Aorta (tissue), 5 donors: Measurements from ENCODE around the gene AGMO. TPM values are rescaled to one million over a fixed set of nuclear protein-coding genes. Genes with fewer than 3 reads are reported as not detected.
"Not testable (repeated sequence)": the region's sequence is repeated elsewhere in the genome, so short reads cannot be mapped to it uniquely, and the experiment has no call there.

Experiments used
- ATAC-seq: fragments of 200-7000 bp; cut with Tn5 transposase; one replicate; pipeline ENCODE4 v1.9.1; 2022; ENCODE audit warnings: moderate library complexity; ENCODE audit not compliant: low FRiP score
- DNase-seq, 2 donors: peaks; one replicate each; pipeline ENCODE4 v3.0.0-alpha.2; 2020
- H3K27ac ChIP-seq, 2 donors: one replicate each; pipeline ENCODE4 v1.5.1; 2013; ENCODE audit warnings: low read length in 2 of 2, mild to moderate bottlenecking in 2 of 2, moderate library complexity in 2 of 2, control low read depth in 1 of 2, inconsistent platforms in 1 of 2, low read depth in 1 of 2
- H3K27me3 ChIP-seq, 2 donors: one replicate each; pipeline ENCODE4 v1.6.1; 2013; ENCODE audit warnings: control low read depth in 1 of 2, low read length in 1 of 2, mild to moderate bottlenecking in 1 of 2, moderate library complexity in 1 of 2; ENCODE audit not compliant: insufficient read depth in 2 of 2, control insufficient read depth in 1 of 2
- H3K36me3 ChIP-seq, 2 donors: one replicate each; pipeline ENCODE4 v1.6.1; 2013; ENCODE audit warnings: control low read depth in 1 of 2, low read length in 1 of 2, mild to moderate bottlenecking in 1 of 2; ENCODE audit not compliant: insufficient read depth in 2 of 2, control insufficient read depth in 1 of 2
- H3K4me1 ChIP-seq, 2 donors: one replicate each; pipeline ENCODE4 v1.6.1; 2013; ENCODE audit warnings: low read length in 2 of 2, control low read depth in 1 of 2, mild to moderate bottlenecking in 1 of 2, moderate library complexity in 1 of 2; ENCODE audit not compliant: insufficient read depth in 2 of 2, control insufficient read depth in 1 of 2
- H3K4me3 ChIP-seq, 2 donors: one replicate each; pipeline ENCODE4 v1.5.1; 2013; ENCODE audit warnings: low read length in 2 of 2, control low read depth in 1 of 2, mild to moderate bottlenecking in 1 of 2
- H3K9me3 ChIP-seq: one replicate; pipeline ENCODE4 v1.6.1; 2013; ENCODE audit warnings: mild to moderate bottlenecking, low read length; ENCODE audit not compliant: control insufficient read depth
- WGBS, 2 donors: extraction: QIAGEN DNeasy Blood & Tissue Kit; methylation state at CpG; one replicate each; pipeline ENCODE4 v1.1.7; 2013; 5-methylcytosine and 5-hydroxymethylcytosine counted together
- intact Hi-C, 2 donors: fragments of 100-400 bp; cut with DNase I; formaldehyde crosslinking; loops; one replicate each; pipeline versions ENCODE4 v1.14.2 to v1.15.0; 2022
- polyA plus RNA-seq, 2 donors: library from polyadenylated mRNA; stranded (reverse); fragments of 200-250 nt; gene quantifications; one replicate each; pipeline ENCODE4 v1.2.3, GENCODE V29; 2013
- total RNA-seq, 2 donors: library from RNA; stranded (reverse); fragmentation: NEBNext Ultra II Directional; extraction: Animal tissue kit (Norgen Biotek cat#: 25700); gene quantifications; one replicate each; pipeline ENCODE4 v1.2.1, GENCODE V29; 2021
- donor health status: healthy with polysubstance abuse.
- donor health status: Bipolar disorder and iron deficiency.
- donor health status: DM: no; HTN: no; CAD: no.
- donor health status: DM: no; HTN: no; CAD: no.
- donor health status: DM: yes; HTN: yes; CAD: no.

AGMO gene
- total and polyA plus RNA-seq, 4 donors = 0.69 to 3.4 (median 1.7) TPM

GRCh38 chr7:15308821-15309220 is 253.0 kb downstream of the AGMO start:
- WGBS, 2 donors = 98% methylated on average over 3 of the region's 3 CpGs
- intact Hi-C loops = loop anchor here in 1 of 2 donors (5.0 to 10.0 kb wide), 2 partner anchors 416 to 763 kb away; no protein-coding TSS in a partner anchor
- no peak for ATAC-seq

GRCh38 chr7:15306296-15306695 is 255.5 kb downstream of the AGMO start:
- no peaks in the 10 kb centered on the region for H3K27me3 ChIP-seq
- H3K4me1 ChIP-seq = no peaks in the 10 kb centered on the region
- intact Hi-C loops = loop anchor here in 1 of 2 donors (5.0 to 10.0 kb wide), 2 partner anchors 419 to 766 kb away; no protein-coding TSS in a partner anchor

More at GRCh38 chr7:15308821-15309220, 253.0 kb downstream of the AGMO start:
- DNase-seq = no peak
- Histone ChIP-seq H3K27ac (no peak overlapping the region), H3K9me3 (no peaks in the 10 kb centered on the region), H3K36me3 (no peaks in the 10 kb centered on the region), H3K4me3 (no peak overlapping the region), H3K4me1 (no peaks in the 10 kb centered on the region), H3K27me3 (no peaks in the 10 kb centered on the region)

GRCh38 chr7:15305002-15305600 is 256.7 kb downstream of the AGMO start:
- 63 to 65% methylated on average over 2 of the region's 2 CpGs for WGBS, 2 donors
- Histone ChIP-seq H3K27ac (no peak overlapping the region), H3K27me3 (no peaks in the 10 kb centered on the region), H3K9me3 (no peaks in the 10 kb centered on the region), H3K4me3 (no peak overlapping the region), H3K36me3 (no peaks in the 10 kb centered on the region), H3K4me1 (no peaks in the 10 kb centered on the region)
- DNase-seq (peak in 1 of 2 donors; percentile 51), ATAC-seq (no peak)
- intact Hi-C loops = loop anchor here (2.0 to 10.0 kb wide), 3 partner anchors 420 to 767 kb away; no protein-coding TSS in a partner anchor

More at GRCh38 chr7:15306296-15306695, 255.5 kb downstream of the AGMO start:
- H3K36me3 ChIP-seq = no peaks in the 10 kb centered on the region
- ATAC-seq (no peak), DNase-seq (no peak)
- H3K27ac ChIP-seq = no peak overlapping the region
- H3K4me3 ChIP-seq = no peak overlapping the region
- H3K9me3 ChIP-seq = no peaks in the 10 kb centered on the region

GRCh38 chr7:15303357-15303756 is 258.5 kb downstream of the AGMO start:
- H3K4me1 ChIP-seq = no peaks in the 10 kb centered on the region
- H3K9me3 ChIP-seq = no peaks in the 10 kb centered on the region
- WGBS, 2 donors = 66 to 83% methylated on average over 3 of the region's 3 CpGs
- no peaks in the 10 kb centered on the region for H3K36me3 ChIP-seq
- intact Hi-C loops = loop anchor here in 1 of 2 donors (10.0 kb wide), 1 partner anchor 421 kb away; no protein-coding TSS in a partner anchor
- no peak overlapping the region for H3K4me3 ChIP-seq
- no peaks in the 10 kb centered on the region for H3K27me3 ChIP-seq
- ATAC-seq (no peak), DNase-seq (no peak)
- H3K27ac ChIP-seq = no peak overlapping the region

GRCh38 chr7:15300986-15301385 is 260.8 kb downstream of the AGMO start:
- H3K36me3 ChIP-seq, H3K27ac ChIP-seq, H3K4me1 ChIP-seq, H3K27me3 ChIP-seq, ATAC-seq, H3K4me3 ChIP-seq, H3K9me3 ChIP-seq, DNase-seq: not testable (repeated sequence)
- intact Hi-C loops = loop anchor here in 1 of 2 donors (10.0 kb wide), 1 partner anchor 424 kb away; no protein-coding TSS in a partner anchor
- 91 to 95% methylated on average over 6 of the region's 6 CpGs for WGBS, 2 donors

GRCh38 chr7:15292138-15292537 is 269.7 kb downstream of the AGMO start:
- DNase-seq = no peak
- no peak for ATAC-seq
- H3K27ac ChIP-seq = no peak overlapping the region
- no peaks in the 10 kb centered on the region for H3K27me3 ChIP-seq
- WGBS, 2 donors = 38 to 39% methylated on average over 5 of the region's 5 CpGs
- H3K9me3 ChIP-seq = no peaks in the 10 kb centered on the region
- no peaks in the 10 kb centered on the region for H3K36me3 ChIP-seq
- no peaks in the 10 kb centered on the region for H3K4me1 ChIP-seq
- intact Hi-C loops = no loop called here
- H3K4me3 ChIP-seq = no peak overlapping the region

- H3K27ac ChIP-seq = no peak overlapping the region
- DNase-seq = no peak
These were observed 270.1 kb downstream of the AGMO start for GRCh38 chr7:15291699-15292098.

GRCh38 chr7:15288741-15289140 is 273.1 kb downstream of the AGMO start:
- Histone ChIP-seq H3K27me3 (no peaks in the 10 kb centered on the region), H3K36me3 (no peaks in the 10 kb centered on the region), H3K4me3 (no peak overlapping the region), H3K9me3 (no peaks in the 10 kb centered on the region), H3K27ac (no peak overlapping the region), H3K4me1 (no peaks in the 10 kb centered on the region)
- intact Hi-C loops = no loop called here
- DNase-seq (no peak), ATAC-seq (no peak)
- 31 to 34% methylated on average over 2 of the region's 2 CpGs for WGBS, 2 donors

More at GRCh38 chr7:15291699-15292098, 270.1 kb downstream of the AGMO start:
- ATAC-seq = no peak
- no peaks in the 10 kb centered on the region for H3K27me3 ChIP-seq
- H3K36me3 ChIP-seq = no peaks in the 10 kb centered on the region
- WGBS, 2 donors = 78 to 80% methylated on average over 6 of the region's 6 CpGs
- no peaks in the 10 kb centered on the region for H3K9me3 ChIP-seq
- H3K4me1 ChIP-seq = no peaks in the 10 kb centered on the region
- no peak overlapping the region for H3K4me3 ChIP-seq
- intact Hi-C loops = no loop called here

- H3K4me1 ChIP-seq = no peaks in the 10 kb centered on the region
- ATAC-seq (no peak), DNase-seq (no peak)
- no peaks in the 10 kb centered on the region for H3K27me3 ChIP-seq
- intact Hi-C loops = no loop called here
- H3K9me3 ChIP-seq = peaks cover 2% of the 10 kb centered on the region
- WGBS, 2 donors = 10 to 18% methylated on average over 1 of the region's 1 CpG
- no peak overlapping the region for H3K27ac ChIP-seq
- no peak overlapping the region for H3K4me3 ChIP-seq
- no peaks in the 10 kb centered on the region for H3K36me3 ChIP-seq
These were observed 277.4 kb downstream of the AGMO start for GRCh38 chr7:15284396-15284795.
